Measurements from ENCODE around the gene UGT1A7.

Gene UGT1A7

DNA sequence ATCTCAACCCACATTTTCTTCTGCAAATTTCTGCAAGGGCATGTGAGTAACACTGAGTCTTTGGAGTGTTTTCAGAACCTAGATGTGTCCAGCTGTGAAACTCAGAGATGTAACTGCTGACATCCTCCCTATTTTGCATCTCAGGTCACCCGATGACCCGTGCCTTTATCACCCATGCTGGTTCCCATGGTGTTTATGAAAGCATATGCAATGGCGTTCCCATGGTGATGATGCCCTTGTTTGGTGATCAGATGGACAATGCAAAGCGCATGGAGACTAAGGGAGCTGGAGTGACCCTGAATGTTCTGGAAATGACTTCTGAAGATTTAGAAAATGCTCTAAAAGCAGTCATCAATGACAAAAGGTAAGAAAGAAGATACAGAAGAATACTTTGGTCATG is 86.4 kb downstream of the UGT1A7 start:
- Histone ChIP-seq H3K27me3 (ENCODE audit: insufficient read depth, low read length, poor library complexity, severe bottlenecking) (no peaks in the 10 kb centered on the region), H3K4me3 (ENCODE audit: low read length, poor library complexity, severe bottlenecking) (no peak overlapping the region), H3F3A (ENCODE audit: low read depth) (no peaks in the 10 kb centered on the region), H3K9me3 (ENCODE audit: insufficient read depth, low read depth, low read length) (no peaks in the 10 kb centered on the region), H4K20me1 (ENCODE audit: insufficient read depth, low read length, poor library complexity, severe bottlenecking) (no peaks in the 10 kb centered on the region), H3K4me1 (ENCODE audit: insufficient read depth, low read length, poor library complexity, severe bottlenecking) (no peaks in the 10 kb centered on the region), H3K36me3 (ENCODE audit: insufficient read depth, low read length) (no peaks in the 10 kb centered on the region), H3K79me2 (ENCODE audit: insufficient read depth, low read length) (no peaks in the 10 kb centered on the region), H2AFZ (ENCODE audit: low read length) (no peak overlapping the region), H3K9me2 (replicated peaks; ENCODE audit: low read depth, low read length) (no peaks in the 10 kb centered on the region), H3K9ac (ENCODE audit: low read depth, low read length, poor library complexity, severe bottlenecking) (no peak overlapping the region), H3K4me2 (ENCODE audit: low read depth, low read length, poor library complexity, severe bottlenecking) (no peak overlapping the region)
- TF ChIP-seq EZH2phosphoT487 (IDR thresholded peaks at IDR 0.05; ENCODE audit: borderline replicate concordance) (no peak), CTCF (conservative IDR thresholded peaks at IDR 0.05; ENCODE audit: low read length) (no peak)

DNA sequence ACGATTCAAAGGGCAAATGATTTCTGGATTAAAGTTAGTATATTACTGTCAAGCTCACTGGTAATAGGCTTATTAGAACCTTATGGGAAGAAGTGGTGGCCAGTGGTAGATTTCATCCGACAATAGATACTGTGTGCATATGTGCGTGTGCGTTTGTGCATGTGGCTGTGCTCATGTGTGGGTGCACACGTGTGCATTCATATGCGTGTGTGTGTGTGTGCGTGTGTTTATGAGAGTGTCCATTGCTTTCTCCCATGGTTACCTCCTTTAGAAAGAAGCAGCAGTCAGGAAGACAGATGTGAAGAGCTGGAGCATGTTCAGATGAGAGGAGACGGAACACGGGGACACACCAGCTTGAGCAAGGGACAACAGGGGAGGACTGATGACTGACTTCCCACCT is 87.6 kb downstream of the UGT1A7 start:
- no peaks in the 10 kb centered on the region for H3K9me3 ChIP-seq (ENCODE audit: insufficient read depth, low read depth, low read length)
- no peaks in the 10 kb centered on the region for H3K36me3 ChIP-seq (ENCODE audit: insufficient read depth, low read length)
- H3K9ac ChIP-seq (ENCODE audit: low read depth, low read length, poor library complexity, severe bottlenecking): no peak overlapping the region
- TF ChIP-seq CTCF (conservative IDR thresholded peaks at IDR 0.05; ENCODE audit: low read length) (no peak), EZH2phosphoT487 (IDR thresholded peaks at IDR 0.05; ENCODE audit: borderline replicate concordance) (no peak)
- no peak overlapping the region for H3K4me3 ChIP-seq (ENCODE audit: low read length, poor library complexity, severe bottlenecking)
- no peaks in the 10 kb centered on the region for H3F3A ChIP-seq (ENCODE audit: low read depth)
- H3K4me1 ChIP-seq (ENCODE audit: insufficient read depth, low read length, poor library complexity, severe bottlenecking): no peaks in the 10 kb centered on the region
- H3K27me3 ChIP-seq (ENCODE audit: insufficient read depth, low read length, poor library complexity, severe bottlenecking): no peaks in the 10 kb centered on the region
- no peaks in the 10 kb centered on the region for H3K79me2 ChIP-seq (ENCODE audit: insufficient read depth, low read length)
- H3K4me2 ChIP-seq (ENCODE audit: low read depth, low read length, poor library complexity, severe bottlenecking): no peak overlapping the region
- no peaks in the 10 kb centered on the region for H3K9me2 ChIP-seq (replicated peaks; ENCODE audit: low read depth, low read length)
- H4K20me1 ChIP-seq (ENCODE audit: insufficient read depth, low read length, poor library complexity, severe bottlenecking): no peaks in the 10 kb centered on the region
- no peak overlapping the region for H2AFZ ChIP-seq (ENCODE audit: low read length)

DNA sequence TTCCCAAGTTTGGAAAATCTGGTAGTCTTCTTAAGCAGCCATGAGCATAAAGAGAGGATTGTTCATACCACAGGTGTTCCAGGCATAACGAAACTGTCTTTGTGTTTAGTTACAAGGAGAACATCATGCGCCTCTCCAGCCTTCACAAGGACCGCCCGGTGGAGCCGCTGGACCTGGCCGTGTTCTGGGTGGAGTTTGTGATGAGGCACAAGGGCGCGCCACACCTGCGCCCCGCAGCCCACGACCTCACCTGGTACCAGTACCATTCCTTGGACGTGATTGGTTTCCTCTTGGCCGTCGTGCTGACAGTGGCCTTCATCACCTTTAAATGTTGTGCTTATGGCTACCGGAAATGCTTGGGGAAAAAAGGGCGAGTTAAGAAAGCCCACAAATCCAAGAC is 90.5 kb downstream of the UGT1A7 start:
- no peaks in the 10 kb centered on the region for H3K79me2 ChIP-seq (ENCODE audit: insufficient read depth, low read length)
- H3K4me2 ChIP-seq (ENCODE audit: low read depth, low read length, poor library complexity, severe bottlenecking): no peak overlapping the region
- no peaks in the 10 kb centered on the region for H3K9me2 ChIP-seq (replicated peaks; ENCODE audit: low read depth, low read length)
- TF ChIP-seq EZH2phosphoT487 (IDR thresholded peaks at IDR 0.05; ENCODE audit: borderline replicate concordance) (no peak), CTCF (conservative IDR thresholded peaks at IDR 0.05; ENCODE audit: low read length) (no peak)
- H3K27me3 ChIP-seq (ENCODE audit: insufficient read depth, low read length, poor library complexity, severe bottlenecking): no peaks in the 10 kb centered on the region
- H3K4me3 ChIP-seq (ENCODE audit: low read length, poor library complexity, severe bottlenecking): no peak overlapping the region
- H3K9ac ChIP-seq (ENCODE audit: low read depth, low read length, poor library complexity, severe bottlenecking): no peak overlapping the region
- H3K4me1 ChIP-seq (ENCODE audit: insufficient read depth, low read length, poor library complexity, severe bottlenecking): no peaks in the 10 kb centered on the region
- no peaks in the 10 kb centered on the region for H3F3A ChIP-seq (ENCODE audit: low read depth)
- no peaks in the 10 kb centered on the region for H3K36me3 ChIP-seq (ENCODE audit: insufficient read depth, low read length)
- no peaks in the 10 kb centered on the region for H4K20me1 ChIP-seq (ENCODE audit: insufficient read depth, low read length, poor library complexity, severe bottlenecking)
- H3K9me3 ChIP-seq (ENCODE audit: insufficient read depth, low read depth, low read length): no peaks in the 10 kb centered on the region
- no peak overlapping the region for H2AFZ ChIP-seq (ENCODE audit: low read length)

Measured in Loucy (cell line).